HTR-8/SVneo (cell line): ENCODE results near the gene MSI2.

Experiments
- DNase-seq: peaks from one replicate; pipeline ENCODE4 v3.0.0; 2011; ENCODE audit warnings: low spot score, mixed read lengths; ENCODE audit not compliant: insufficient read length
- FAIRE-seq: peaks from 2 replicates; lab custom pipeline; 2011; peaks lifted over from hg19 to GRCh38; lab: Jason Lieb, UNC

Gene MSI2

DNA sequence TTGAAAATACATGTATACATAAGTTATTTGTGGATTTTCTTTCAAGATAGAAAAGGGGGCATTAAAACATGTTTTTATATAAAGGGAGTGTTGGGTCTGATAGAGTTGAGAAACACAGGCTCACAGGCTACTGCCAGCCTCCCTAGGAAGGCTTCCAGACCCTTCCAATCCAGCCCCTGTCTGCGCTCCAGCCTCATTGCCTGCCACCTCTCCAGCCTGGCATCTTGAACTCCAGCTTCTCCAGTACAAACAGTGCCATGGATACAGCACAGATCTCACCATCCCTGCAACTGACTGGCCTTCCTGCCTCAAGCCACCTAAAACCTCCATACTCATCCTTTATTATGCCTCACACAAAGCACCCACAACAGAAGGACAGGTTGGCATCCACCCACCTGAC is 448.1 kb downstream of the MSI2 start:
- no peak for FAIRE-seq
- DNase-seq: no peak

DNA sequence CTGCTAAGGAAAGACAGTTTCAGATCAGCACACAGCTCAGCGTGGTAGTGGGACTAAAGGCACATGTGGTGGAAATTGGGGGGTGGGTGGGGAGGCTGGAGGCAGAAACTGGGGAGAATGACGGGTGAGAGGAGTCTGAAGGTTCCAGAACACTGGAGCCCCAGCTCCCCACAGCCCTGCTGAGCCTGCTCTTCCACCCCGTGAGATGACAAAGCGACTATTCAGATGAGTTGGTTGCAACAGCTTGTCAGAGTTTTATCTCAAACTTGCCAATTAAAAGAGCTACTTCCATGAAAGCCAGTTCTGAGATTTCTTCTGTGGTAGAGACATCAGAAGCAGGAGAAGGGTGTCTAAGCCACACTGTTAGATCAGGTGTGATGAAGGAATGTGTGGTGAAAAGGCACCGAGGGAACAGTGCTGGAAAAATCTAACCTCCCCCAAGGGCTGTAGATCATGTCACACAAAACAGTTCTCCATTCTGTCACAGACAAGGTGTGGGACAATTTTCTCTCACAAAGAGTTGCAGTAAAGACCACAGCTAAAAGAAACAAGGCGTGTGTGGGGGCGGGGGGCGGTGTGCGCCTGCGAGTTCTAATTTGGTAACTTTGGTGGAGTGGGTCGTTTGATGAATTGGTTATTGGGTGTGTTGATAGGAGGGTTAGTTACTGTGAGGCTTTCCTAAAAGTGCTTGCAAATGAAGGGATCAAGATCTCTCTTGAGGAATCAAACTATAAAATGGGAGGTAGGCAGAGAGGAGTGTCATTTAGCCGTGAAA is 449.8 kb downstream of the MSI2 start:
- peak; percentile 74 for FAIRE-seq
- DNase-seq: no peak

DNA sequence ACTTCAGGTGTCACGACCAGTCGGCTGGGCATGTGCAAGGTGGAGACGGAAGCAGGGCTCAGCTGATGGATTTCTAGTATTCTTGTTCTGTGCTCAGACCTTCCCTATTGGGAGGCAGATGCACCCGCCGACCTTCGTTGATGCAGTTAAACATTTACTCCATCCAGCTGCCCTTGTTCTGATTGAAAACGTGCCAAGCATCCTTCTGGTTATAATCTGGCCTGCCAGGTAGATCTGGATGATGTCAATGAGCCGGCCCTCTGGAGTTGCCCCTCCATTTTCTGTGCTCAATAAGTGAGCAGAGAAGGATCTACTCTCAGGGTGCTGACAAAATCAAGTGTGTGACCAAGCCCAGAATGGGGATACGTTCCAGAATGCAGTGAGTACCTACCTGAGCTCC is 450.4 kb downstream of the MSI2 start:
- DNase-seq (no peak), FAIRE-seq (no peak)

DNA sequence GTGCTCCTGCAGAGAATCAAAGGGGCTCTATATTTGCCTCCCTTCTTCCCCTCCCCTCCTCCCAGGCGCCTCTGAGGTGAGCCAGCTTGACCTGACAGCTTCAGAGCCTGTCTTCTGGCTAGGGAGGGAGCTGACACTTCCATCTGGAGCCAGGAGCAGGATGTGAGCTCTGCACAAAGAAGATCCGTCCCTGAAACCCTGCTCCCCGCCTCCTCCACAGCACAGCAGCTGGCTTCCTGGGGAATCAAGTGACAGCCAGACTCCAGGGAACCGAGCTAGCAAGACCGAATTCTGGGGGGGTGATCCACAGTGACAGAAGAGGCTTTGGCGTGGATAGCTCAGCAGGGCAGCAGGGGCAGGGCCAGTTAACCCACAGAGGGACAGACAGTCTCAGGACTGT is 451.6 kb downstream of the MSI2 start:
- FAIRE-seq (peak; percentile 75), DNase-seq (peak; percentile 52)

DNA sequence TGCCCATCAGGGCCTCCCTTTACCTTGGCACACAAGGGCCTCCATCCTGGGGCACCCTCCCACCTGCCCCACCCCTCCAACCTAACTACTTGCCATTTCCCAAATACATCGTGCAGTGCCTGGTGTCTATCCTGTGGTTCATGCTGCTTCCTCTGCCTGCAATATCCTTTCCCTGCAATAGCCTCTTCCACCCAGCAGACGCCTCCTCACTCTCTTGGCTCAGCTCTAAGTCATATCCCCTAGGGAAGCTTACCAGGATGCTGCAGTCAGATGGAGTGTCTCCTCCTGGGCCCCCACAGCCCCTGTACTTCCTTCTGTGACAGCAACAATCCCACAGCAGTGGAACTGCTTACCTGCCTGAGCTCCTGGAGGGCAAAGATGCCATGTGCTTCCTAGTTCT is 452.1 kb downstream of the MSI2 start:
- DNase-seq (no peak), FAIRE-seq (peak; percentile 87)

DNA sequence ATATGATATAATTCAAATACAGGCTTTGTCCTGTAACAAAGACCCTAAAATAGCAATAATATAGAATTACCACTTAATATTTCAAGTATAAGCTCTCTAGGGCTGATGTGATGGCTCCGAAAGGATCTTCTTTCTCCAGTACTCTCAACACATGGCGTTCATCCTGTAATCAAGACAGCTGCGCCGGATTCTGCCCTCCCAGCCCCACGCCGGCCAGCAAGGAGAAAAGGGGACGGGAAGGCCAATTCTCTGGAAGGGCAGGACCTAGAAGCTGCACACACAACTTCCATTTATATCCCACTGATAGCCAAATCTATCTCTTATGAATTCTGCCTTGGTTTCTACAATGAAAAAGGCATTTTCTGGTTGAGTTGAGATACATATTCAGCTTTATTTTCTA is 456.8 kb downstream of the MSI2 start:
- no peak for DNase-seq
- no peak for FAIRE-seq

DNA sequence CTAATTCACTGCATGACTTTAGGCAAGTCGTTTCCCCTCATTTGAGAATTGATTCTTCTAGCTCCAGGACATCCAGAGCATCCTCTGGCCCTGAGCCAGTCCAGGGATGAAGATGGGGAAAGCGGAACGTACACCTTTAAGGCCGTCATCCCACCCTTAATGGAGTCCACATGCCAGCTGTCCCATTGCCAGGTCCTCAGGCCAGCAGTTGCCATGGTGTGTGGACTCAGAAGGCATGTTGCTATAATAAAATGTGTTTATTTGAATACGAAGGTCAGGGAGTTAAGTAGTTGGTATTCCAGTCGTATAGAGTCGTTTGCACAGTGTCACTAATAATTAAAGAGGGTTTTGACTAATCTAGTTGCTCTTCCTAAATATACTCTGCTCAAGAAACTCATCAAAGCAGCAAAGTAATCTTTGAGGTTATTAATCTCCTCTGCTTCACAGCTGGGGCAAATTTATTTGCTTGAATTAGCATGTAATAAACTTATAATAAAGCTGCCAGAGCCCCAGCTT is 458.4 kb downstream of the MSI2 start:
- FAIRE-seq (peak; percentile 20), DNase-seq (no peak)

DNA sequence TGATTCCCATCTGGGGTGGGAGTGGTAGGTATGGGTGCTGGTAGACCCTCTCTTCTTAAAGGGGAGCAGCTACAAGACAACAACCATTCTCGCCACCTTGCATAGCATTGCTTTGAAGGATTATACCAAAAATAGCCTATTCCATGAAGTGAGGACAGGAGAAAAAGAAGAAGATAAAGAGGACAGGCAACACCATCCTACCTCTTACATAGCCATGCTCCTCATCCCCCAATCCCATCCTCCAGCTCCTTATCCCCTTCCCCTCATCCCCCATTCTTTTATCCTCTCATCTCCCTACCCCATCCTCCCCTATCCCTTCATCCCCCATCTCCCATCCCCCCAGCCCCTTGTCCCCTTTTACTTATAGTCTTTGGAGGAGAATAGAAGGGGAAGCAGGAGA is 459.7 kb downstream of the MSI2 start:
- FAIRE-seq (peak; percentile 38), DNase-seq (no peak)

DNA sequence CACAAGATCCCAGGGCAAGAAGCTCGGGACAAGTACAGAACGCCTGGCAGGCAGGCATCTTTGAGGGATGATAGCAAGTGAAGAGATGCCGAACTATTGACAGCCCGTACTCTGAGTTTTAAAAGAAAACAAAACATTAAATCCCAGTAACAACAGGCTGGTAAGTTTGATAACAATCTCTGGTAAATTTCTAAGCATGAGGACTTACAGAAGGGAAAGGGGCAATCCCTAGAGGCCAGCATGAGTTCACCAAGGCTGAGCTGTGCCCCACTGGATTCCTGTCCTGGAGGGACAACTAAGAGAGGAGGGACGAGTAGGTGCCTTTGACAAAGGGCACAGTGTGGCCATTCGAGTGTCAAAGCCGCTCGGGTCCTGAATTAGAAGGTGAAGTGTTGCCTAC is 462.6 kb downstream of the MSI2 start:
- DNase-seq: no peak
- peak; percentile 44 for FAIRE-seq

DNA sequence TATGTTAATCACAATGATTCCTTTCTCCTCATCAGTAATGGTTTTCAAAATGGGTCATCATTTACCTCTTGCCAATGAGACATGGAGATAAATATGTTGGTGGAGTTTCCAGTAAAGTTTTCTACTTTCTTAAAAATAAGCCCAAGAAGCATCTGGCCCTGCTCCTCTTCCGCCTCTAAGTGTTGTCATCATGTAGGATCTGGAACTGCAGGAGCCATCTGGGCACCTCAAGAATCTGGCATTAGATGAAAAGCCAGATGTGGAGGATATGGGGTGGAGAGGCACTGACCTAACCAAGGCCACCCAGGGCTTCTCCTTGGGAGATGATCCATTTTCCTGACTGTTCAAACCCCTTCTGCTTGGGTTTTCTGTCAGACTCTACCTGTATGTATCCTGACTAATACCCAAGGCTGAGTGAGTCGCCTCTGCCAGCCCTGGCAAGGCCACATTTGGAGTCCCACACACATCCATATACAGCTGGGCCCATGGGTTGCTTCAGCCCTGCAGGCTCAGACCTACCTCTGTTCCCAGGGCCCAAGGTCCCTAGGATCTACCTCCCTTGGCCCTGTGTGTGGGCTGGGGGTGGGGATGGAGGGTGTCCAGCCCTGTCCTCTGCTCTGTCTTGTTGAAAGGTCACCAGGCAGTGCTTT is 464.2 kb downstream of the MSI2 start:
- DNase-seq (no peak), FAIRE-seq (no peak)

DNA sequence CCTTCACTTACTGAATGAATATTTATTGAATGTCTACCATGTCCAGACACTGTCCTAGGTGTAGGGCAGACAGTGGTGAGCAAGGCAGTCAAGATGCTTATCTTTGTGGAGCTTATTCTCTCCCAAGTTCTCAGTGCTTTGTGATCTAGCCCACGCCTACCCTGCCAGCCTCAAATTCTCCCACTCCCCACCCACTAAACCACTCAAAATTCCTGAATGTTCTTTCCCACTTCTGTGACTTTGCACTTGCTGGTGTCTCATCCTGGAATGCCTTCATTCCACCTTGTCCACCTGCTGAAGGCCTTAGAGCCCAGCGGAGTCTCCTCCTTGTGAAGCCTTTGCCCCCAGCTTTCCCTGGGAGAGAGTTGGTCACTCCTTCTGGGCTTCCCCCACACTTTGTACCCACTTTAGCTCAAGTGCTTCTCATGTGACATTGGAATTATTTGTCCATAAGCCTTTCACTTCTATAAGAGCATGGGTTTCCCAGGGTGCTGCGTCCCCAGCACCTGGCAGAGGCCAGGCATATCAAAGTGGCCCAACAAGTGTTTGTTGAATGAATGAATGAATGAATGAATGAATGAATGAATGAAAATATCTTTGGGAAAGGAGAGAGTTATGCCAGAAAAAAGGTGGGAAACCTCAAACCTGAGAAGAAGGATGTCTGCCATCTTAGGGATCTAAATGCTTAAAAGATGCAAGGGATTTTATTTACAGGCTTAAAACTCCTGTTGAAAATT is 465.8 kb downstream of the MSI2 start:
- FAIRE-seq: peak; percentile 28

DNA sequence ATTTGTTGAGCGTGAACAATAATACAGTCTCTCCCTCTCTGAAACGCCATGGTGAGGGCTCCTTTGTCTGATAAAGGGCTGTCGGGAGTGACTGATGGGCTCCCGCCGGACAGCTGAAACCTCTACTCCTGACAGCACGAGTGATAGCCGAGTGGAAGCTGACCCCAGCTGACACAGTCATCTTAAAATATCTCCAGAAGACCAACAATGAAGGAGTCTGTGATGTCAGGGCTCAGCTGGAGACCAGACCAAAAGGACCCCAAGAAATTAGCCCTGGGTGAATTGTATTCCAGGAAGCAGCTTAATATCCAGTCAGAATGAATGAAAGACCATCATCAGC is 466.4 kb downstream of the MSI2 start:
- no peak for DNase-seq

More for the DNA sequence above, 465.8 kb downstream of the MSI2 start:
- no peak for DNase-seq

DNA sequence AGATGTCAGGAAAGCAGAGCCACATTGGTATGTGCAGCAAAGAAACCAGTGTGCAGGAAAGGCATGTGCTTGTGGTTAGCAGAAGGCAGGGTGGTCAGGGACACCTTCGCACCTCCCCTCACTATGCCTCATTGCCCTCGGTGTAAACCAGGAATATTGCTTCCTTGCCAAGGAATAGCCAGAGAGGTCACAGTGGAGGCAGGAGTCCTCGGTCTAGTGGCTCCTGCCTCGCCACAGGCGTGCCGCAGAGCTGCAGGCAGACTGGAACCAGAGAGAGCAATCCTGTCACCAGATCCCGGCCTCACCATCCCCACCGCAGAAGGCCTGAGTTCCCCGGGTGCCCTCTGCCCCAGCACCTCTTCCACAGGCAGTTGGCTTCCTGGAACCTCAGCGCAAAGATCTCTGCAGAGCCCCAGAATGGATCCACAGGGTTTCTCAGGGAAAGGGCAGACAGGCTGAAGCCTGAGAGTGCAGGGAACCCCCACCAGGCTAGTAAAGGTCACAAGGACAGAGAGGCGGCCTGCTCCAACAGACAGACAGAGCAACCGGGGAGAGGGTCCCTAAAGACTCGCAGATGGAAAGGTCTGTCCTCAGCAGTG is 467.2 kb downstream of the MSI2 start:
- FAIRE-seq (no peak), DNase-seq (no peak)

More for the DNA sequence above, 466.4 kb downstream of the MSI2 start:
- no peak for FAIRE-seq

DNA sequence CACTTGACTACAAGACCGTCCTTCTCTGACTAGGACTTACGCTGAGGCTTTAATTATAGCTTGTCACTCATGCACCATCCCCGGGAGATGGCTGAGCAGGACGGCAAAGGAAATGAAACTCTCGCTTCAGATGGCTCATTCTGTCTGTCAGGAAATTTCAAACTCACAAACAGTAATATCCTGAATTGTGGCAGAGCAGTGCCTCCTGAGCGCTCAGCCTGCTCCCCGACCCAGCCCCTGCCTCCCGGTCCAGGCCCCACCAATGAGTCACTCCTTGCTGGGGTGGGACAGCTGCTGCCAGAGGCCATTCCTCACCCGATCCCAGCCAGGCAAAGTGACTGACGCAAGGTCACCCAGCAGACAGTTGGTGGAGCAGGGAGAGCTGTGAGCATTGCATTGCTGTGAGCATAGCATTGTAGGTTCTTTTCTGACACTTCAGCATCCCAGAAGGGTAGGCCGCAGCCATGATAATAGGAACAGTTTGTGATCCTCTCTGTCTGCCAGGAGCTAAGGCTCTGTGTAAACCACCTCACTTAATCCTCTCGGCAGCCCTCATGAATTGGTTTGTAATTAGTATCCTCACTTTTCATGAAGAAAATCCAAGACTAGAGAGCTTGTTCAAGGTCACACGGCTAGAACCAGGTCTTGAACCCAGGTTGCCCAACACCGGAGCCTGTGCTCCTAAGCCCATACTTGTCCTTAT is 467.9 kb downstream of the MSI2 start:
- no peak for DNase-seq
- FAIRE-seq: peak; percentile 58

DNA sequence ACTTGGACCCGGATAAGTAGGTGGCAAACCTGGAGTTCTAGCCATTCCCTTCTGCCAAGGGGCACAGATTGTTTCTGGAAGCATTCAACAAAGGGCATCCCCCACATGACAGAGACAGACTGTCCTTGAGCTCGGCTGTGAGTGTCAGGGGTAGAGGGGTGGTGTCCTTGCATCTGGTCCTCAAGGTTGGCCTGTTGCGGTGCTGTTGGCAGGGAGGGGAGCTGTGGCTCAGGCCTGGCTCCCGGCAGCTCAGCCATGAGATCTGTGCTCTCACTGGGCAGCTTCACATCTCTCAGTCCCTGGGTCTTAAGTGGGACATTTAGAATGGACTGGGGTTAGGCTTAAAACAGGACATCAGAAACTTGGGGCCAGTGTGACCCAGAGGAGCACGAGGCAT is 468.4 kb downstream of the MSI2 start:
- DNase-seq: no peak
- FAIRE-seq: peak; percentile 42

DNA sequence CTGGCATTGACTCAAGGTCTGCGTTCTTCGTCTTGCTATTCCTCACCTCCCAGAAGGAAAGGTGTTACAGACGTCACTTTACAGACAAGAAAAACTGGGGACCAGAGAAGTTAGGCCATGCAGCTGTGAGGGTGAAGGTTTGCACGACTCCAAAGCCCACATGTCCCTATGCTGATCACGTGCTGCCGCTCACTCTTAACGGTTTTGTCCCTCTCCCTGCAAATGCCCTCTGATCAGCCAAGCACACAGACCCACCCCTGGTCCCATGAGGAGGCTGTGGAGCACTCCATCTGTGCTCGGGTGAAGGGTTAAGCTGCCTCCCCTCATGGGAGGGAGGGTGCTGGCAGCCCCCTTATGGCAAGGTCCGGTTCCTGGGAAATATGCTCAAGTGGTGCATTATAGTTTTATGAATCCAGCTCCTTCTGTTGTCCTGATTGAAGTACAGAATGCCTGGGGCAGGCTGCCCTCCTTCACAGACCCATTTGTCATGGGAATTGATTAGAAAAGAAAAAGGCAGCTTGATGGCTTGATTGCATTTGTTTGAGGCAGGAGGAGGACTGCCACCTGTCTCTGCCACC is 470.0 kb downstream of the MSI2 start:
- FAIRE-seq: peak; percentile 42
- no peak for DNase-seq

DNA sequence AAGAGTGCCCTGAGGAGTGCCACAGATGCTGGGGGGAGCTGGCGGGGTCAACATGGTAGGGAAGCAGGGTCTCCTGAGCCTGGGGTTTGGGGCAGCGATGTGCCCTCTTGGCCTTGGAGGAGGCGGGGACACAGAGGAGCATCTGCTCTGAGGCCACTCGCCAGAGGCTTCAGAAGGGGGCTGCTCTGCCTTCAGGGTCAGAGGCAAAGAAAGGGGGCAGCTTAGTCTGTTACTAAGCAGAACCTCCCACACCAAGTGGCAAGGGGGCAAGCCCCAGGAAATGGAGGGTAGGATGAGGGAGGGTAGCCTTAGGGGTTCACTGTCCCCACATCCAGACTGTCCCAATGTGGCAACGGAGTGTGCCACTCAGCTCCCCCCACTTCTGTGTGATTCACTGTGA is 470.5 kb downstream of the MSI2 start:
- FAIRE-seq: no peak
- DNase-seq: no peak

DNA sequence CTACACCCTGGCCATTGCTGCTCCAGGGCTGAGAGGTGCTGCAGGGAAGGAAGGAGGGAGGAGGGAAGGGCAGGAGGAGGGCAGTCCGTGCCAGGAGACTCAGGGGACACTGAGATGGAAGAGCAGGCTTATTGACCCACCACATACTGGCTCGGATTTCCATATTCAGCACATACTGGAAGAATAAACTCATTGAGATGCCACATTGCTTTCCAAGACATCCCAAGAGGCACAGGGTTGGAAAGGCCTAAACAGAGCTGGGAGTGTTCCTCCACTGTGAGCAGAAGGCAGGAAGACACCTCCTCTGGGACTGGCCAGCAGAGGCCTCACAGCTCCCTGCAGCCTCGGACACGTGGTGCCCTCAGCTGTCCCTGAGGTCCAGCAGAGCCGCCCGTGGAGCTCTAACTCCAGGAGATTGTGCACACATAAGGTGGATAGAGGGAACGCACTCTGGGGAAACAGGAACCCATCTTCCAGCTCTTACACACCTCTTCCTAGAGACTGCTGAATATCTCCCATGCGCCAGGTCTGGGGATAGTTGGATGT is 471.4 kb downstream of the MSI2 start:
- no peak for FAIRE-seq
- no peak for DNase-seq

DNA sequence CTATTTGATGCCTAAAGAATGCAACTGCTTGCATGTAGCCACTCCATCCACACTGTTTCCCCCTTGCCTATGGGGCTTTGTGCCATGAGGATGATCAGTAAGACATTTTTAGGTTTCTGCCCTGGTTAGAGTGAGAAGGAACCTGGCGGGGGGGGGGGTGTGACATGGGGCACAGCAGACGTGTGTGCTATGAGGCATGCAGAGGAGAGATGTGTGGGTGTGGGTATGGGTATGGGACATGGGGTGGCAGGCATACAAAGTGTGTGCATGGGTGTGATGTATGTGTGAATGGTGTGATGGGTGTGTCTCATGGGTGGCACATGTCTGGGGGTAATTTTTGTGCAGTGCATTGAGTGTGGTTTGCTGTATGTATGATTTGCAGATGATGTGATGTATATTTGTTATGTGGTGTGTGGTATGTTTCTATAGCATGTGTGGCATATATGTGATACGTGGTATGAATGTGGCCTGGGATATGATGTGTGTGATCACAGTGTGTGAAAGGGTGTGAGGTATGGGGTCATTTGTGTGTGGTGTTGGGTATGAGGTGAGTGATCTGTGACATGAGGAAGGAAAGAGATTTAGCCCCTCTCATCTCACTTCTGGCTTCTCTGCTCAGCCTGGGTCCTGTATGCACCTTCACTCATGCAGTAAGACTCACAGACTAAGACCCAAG is 473.8 kb downstream of the MSI2 start:
- DNase-seq (no peak), FAIRE-seq (peak; percentile 88)
